ENCODE data around the gene RHBDD1.

The RHBDD1 gene

DNA sequence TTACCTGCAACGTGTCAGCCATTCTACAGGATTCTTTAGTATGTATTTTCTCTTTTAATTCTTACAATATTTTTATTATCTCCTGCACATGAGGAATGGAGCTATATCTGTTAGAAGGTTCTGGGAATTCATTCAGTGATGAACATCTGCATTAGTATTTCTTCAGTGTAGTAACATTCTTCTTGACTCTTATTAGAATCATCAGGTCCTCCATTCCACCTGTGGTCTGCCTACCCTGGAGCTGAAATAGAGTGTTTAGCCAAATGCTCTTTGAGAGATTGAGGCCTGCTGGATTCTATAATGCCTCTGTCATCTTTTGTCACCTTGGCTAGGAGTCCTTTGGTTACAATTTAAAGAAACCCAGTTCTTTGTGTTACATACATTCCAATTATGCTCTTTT is 54.4 kb downstream of the RHBDD1 start:
- no peak for TF ChIP-seq Cebpa-rat (IDR thresholded peaks at IDR 0.05)
- no peak overlapping the region for H3K4me2 ChIP-seq
- H3K36me3 ChIP-seq, result peaks cover 0 to 7% (median 0%) of the 10 kb centered on the region in 11 experiments; a peak in 1 of 22 replicates
- no peak overlapping the region for H3K9ac ChIP-seq
- H3K9me3 ChIP-seq (replicated peaks in 1 of 11), result no peaks in the 10 kb centered on the region
- H3K4me3 ChIP-seq, result no peak overlapping the region
- no peaks in the 10 kb centered on the region for H3K4me1 ChIP-seq
- no peak overlapping the region for H3K27ac ChIP-seq
- no peaks in the 10 kb centered on the region for H4K20me1 ChIP-seq
- H3K27me3 ChIP-seq, result no peaks in the 10 kb centered on the region

- no peak overlapping the region for H3K4me2 ChIP-seq
- H3K27me3 ChIP-seq, result no peaks in the 10 kb centered on the region
- no peak overlapping the region for H3K4me3 ChIP-seq
- no peak overlapping the region for H3K27ac ChIP-seq
- no peaks in the 10 kb centered on the region for H3K4me1 ChIP-seq
- H4K20me1 ChIP-seq, result no peaks in the 10 kb centered on the region
- no peak for TF ChIP-seq Cebpa-rat (IDR thresholded peaks at IDR 0.05)
- H3K9me3 ChIP-seq (replicated peaks in 1 of 11), result no peaks in the 10 kb centered on the region
- H3K36me3 ChIP-seq, result peaks cover 0 to 17% (median 0%) of the 10 kb centered on the region in 11 experiments; a peak in 5 of 22 replicates
- H3K9ac ChIP-seq, result no peak overlapping the region
Measured at GRCh38 chr2:226891780-226892590, 56.1 kb downstream of the RHBDD1 start.

DNA sequence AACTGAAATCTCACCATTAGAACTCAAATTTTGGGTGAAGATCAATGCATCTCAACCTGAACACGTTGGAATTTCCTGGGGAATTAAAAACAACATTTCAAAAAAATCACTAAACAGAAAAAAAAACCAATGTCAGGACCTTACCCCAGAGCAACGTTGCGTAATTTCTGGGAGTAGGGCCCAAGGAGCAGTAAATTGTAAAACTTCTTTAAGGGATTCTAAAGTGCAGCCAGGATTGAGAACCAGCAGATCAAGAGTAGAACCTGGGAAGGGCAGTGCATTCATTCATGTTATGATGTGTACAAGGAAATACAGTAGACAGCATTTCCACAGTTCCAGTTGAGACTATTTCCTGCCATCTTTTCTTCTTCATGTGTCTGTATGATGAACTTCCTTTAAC is 56.9 kb downstream of the RHBDD1 start:
- Histone ChIP-seq H3K9me3 (replicated peaks in 1 of 11) (no peaks in the 10 kb centered on the region), H3K4me1 (no peaks in the 10 kb centered on the region), H3K36me3 (peaks cover 0 to 24% (median 3%) of the 10 kb centered on the region in 11 experiments; a peak in 7 of 22 replicates), H4K20me1 (no peaks in the 10 kb centered on the region), H3K4me3 (no peak overlapping the region), H3K27ac (no peak overlapping the region), H3K27me3 (no peaks in the 10 kb centered on the region), H3K4me2 (no peak overlapping the region), H3K9ac (no peak overlapping the region)
- TF ChIP-seq Cebpa-rat (IDR thresholded peaks at IDR 0.05), result peak in 2 of 11 experiments; percentile 34 to 65; a peak in 4 of 22 replicates

GRCh38 chr2:226893216-226893615 is 57.4 kb downstream of the RHBDD1 start:
- Histone ChIP-seq H3K27ac (no peak overlapping the region), H3K9ac (no peak overlapping the region), H3K4me3 (no peak overlapping the region), H3K9me3 (replicated peaks in 1 of 11) (no peaks in the 10 kb centered on the region), H4K20me1 (no peaks in the 10 kb centered on the region), H3K4me2 (no peak overlapping the region), H3K36me3 (peaks cover 0 to 25% (median 3%) of the 10 kb centered on the region in 11 experiments; a peak in 7 of 22 replicates), H3K4me1 (no peaks in the 10 kb centered on the region), H3K27me3 (no peaks in the 10 kb centered on the region)
- TF ChIP-seq Cebpa-rat (IDR thresholded peaks at IDR 0.05), result no peak

GRCh38 chr2:226894752-226895151 is 58.9 kb downstream of the RHBDD1 start:
- H4K20me1 ChIP-seq, result no peaks in the 10 kb centered on the region
- no peak overlapping the region for H3K4me3 ChIP-seq
- H3K36me3 ChIP-seq, result peaks cover 0 to 25% (median 3%) of the 10 kb centered on the region in 11 experiments; a peak in 7 of 22 replicates
- TF ChIP-seq Cebpa-rat (IDR thresholded peaks at IDR 0.05), result no peak
- no peaks in the 10 kb centered on the region for H3K9me3 ChIP-seq (replicated peaks in 1 of 11)
- H3K4me2 ChIP-seq, result no peak overlapping the region
- no peak overlapping the region for H3K9ac ChIP-seq
- no peaks in the 10 kb centered on the region for H3K4me1 ChIP-seq
- H3K27me3 ChIP-seq, result no peaks in the 10 kb centered on the region
- H3K27ac ChIP-seq, result no peak overlapping the region

DNA sequence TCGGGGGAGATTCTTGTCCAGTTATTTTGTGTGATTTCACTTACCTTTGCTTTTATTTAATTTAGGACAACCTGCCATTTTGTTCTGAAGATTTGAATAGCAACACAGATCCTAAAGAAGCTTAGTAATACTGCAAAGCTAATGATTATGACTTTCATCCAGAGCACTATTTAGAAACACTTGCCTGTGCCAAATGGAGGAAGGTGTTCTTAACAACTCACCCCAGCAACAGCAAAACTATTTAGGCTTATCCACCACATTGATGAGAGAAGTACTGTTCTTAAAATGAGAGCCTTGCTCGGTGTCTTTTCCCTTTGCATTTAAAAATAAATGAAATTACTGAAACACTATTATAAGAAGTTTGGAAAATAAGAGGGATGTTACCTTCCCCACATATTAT is 59.7 kb downstream of the RHBDD1 start:
- no peaks in the 10 kb centered on the region for H3K27me3 ChIP-seq
- no peak overlapping the region for H3K4me2 ChIP-seq

GRCh38 chr2:226898121-226898520 is 62.3 kb downstream of the RHBDD1 start:
- no peaks in the 10 kb centered on the region for H4K20me1 ChIP-seq
- H3K27ac ChIP-seq, result no peak overlapping the region
- peaks cover 0 to 2% (median 0%) of the 10 kb centered on the region in 10 experiments; a peak in 4 of 20 replicates for H3K4me1 ChIP-seq
- peaks cover 0 to 18% (median 3%) of the 10 kb centered on the region in 11 experiments; a peak in 6 of 22 replicates for H3K36me3 ChIP-seq
- H3K27me3 ChIP-seq, result no peaks in the 10 kb centered on the region
- no peak for TF ChIP-seq Cebpa-rat (IDR thresholded peaks at IDR 0.05)
- no peak overlapping the region for H3K9ac ChIP-seq
- no peak overlapping the region for H3K4me2 ChIP-seq
- no peak overlapping the region for H3K4me3 ChIP-seq
- no peaks in the 10 kb centered on the region for H3K9me3 ChIP-seq (replicated peaks in 1 of 11)

More for the DNA sequence above, 59.7 kb downstream of the RHBDD1 start:
- H3K4me3 ChIP-seq, result no peak overlapping the region
- no peaks in the 10 kb centered on the region for H4K20me1 ChIP-seq
- H3K9ac ChIP-seq, result no peak overlapping the region
- H3K4me1 ChIP-seq, result no peaks in the 10 kb centered on the region
- H3K27ac ChIP-seq, result no peak overlapping the region
- no peak for TF ChIP-seq Cebpa-rat (IDR thresholded peaks at IDR 0.05)
- H3K36me3 ChIP-seq, result peaks cover 0 to 25% (median 3%) of the 10 kb centered on the region in 11 experiments; a peak in 7 of 22 replicates
- no peaks in the 10 kb centered on the region for H3K9me3 ChIP-seq (replicated peaks in 1 of 11)

GRCh38 chr2:226898897-226899296 is 63.0 kb downstream of the RHBDD1 start:
- Histone ChIP-seq H3K9me3 (replicated peaks in 1 of 11) (no peaks in the 10 kb centered on the region), H3K27ac (no peak overlapping the region), H3K4me3 (no peak overlapping the region), H3K36me3 (peaks cover 0 to 20% (median 3%) of the 10 kb centered on the region in 11 experiments; a peak in 7 of 22 replicates), H3K27me3 (no peaks in the 10 kb centered on the region), H4K20me1 (no peaks in the 10 kb centered on the region), H3K9ac (no peak overlapping the region), H3K4me2 (no peak overlapping the region), H3K4me1 (peaks cover 0 to 7% (median 0%) of the 10 kb centered on the region in 10 experiments; a peak in 4 of 20 replicates)
- TF ChIP-seq Cebpa-rat (IDR thresholded peaks at IDR 0.05), result no peak

GRCh38 chr2:226902041-226902966 is 66.5 kb downstream of the RHBDD1 start:
- no peaks in the 10 kb centered on the region for H3K27me3 ChIP-seq
- 0 out of 22 replicates have a peak, but pooled peaks of 1 of the 11 experiments have one; percentile 9 for TF ChIP-seq Cebpa-rat (IDR thresholded peaks at IDR 0.05)
- H3K36me3 ChIP-seq, result peaks cover 0 to 9% (median 3%) of the 10 kb centered on the region in 11 experiments; a peak in 5 of 22 replicates
- H3K4me1 ChIP-seq, result peaks cover 5 to 20% (median 17%) of the 10 kb centered on the region in 10 experiments; a peak in 18 of 20 replicates
- H4K20me1 ChIP-seq, result no peaks in the 10 kb centered on the region
- H3K9me3 ChIP-seq (replicated peaks in 1 of 11), result no peaks in the 10 kb centered on the region
- no peak overlapping the region for H3K4me2 ChIP-seq
- H3K9ac ChIP-seq, result no peak overlapping the region
- H3K27ac ChIP-seq, result no peak overlapping the region
- no peak overlapping the region for H3K4me3 ChIP-seq

Data from BLaER1 treated with 17β-estradiol and CSF1 and Interleukin-3, amounts not matched to agents 10 nM and 100 nM (cell line).